Activated CD4-positive, alpha-beta T cell treated with anti-CD3 and anti-CD28 coated beads for 1 hour (primary cell): Measurements from ENCODE around the gene ESR1.
"Not testable (repeated sequence)": the region's sequence is repeated elsewhere in the genome, so short reads cannot be mapped to it uniquely, and the experiment has no call there.

Source experiments
- DNase-seq: peaks from one replicate; pipeline ENCODE4 v3.0.0-alpha.2; 2020

Gene ESR1

GRCh38 chr6:152059909-152060308 is 252.4 kb downstream of the ESR1 start:
- DNase-seq: no peak

GRCh38 chr6:152062476-152062875 is 255.0 kb downstream of the ESR1 start:
- no peak for DNase-seq

GRCh38 chr6:152063170-152063921 is 255.9 kb downstream of the ESR1 start:
- no peak for DNase-seq

- no peak for DNase-seq
Measured at GRCh38 chr6:152068622-152069261, 261.3 kb downstream of the ESR1 start.

GRCh38 chr6:152070556-152070955 is 263.1 kb downstream of the ESR1 start:
- no peak for DNase-seq

- DNase-seq: no peak
Measured at GRCh38 chr6:152071318-152071717, 263.8 kb downstream of the ESR1 start.

- no peak for DNase-seq
Measured at GRCh38 chr6:152071843-152072242, 264.4 kb downstream of the ESR1 start.

- DNase-seq: not testable (repeated sequence)
Measured at GRCh38 chr6:152076242-152076641, 268.8 kb downstream of the ESR1 start.

GRCh38 chr6:152078001-152078400 is 270.5 kb downstream of the ESR1 start:
- no peak for DNase-seq

GRCh38 chr6:152078804-152079203 is 271.3 kb downstream of the ESR1 start:
- DNase-seq: no peak

GRCh38 chr6:152085451-152085921 is 278.0 kb downstream of the ESR1 start:
- DNase-seq: no peak

- no peak for DNase-seq
Measured at GRCh38 chr6:152086223-152086873, 278.9 kb downstream of the ESR1 start.

GRCh38 chr6:152087096-152087495 is 279.6 kb downstream of the ESR1 start:
- DNase-seq: no peak

GRCh38 chr6:152087701-152088100 is 280.2 kb downstream of the ESR1 start:
- no peak for DNase-seq

- no peak for DNase-seq
Measured at GRCh38 chr6:152089992-152090391, 282.5 kb downstream of the ESR1 start.

GRCh38 chr6:152091201-152091600 is 283.7 kb downstream of the ESR1 start:
- DNase-seq: no peak

- DNase-seq: no peak
Measured at GRCh38 chr6:152091851-152092341, 284.4 kb downstream of the ESR1 start.

GRCh38 chr6:152093711-152094110 is 286.2 kb downstream of the ESR1 start:
- no peak for DNase-seq

- DNase-seq: no peak
Measured at GRCh38 chr6:152094276-152094675, 286.8 kb downstream of the ESR1 start.

- no peak for DNase-seq
Measured at GRCh38 chr6:152094992-152095592, 287.6 kb downstream of the ESR1 start.

GRCh38 chr6:152096863-152097496 is 289.5 kb downstream of the ESR1 start:
- no peak for DNase-seq

- no peak for DNase-seq
Measured at GRCh38 chr6:152098683-152099082, 291.2 kb downstream of the ESR1 start.
